B cell (primary cell): ENCODE results near the gene CELF2. TPM values are rescaled to one million over a fixed set of nuclear protein-coding genes. Genes with fewer than 3 reads are reported as not detected.

ENCODE experiments used
- ATAC-seq: fragments of 200-7000 bp; cut with Tn5 transposase; one replicate; pipeline ENCODE4 v1.10.0; 2021; ENCODE audit warnings: low read depth, mild to moderate bottlenecking, moderate number of reproducible peaks, moderate library complexity
- CTCF ChIA-PET: fragments of 350-600 bp; sonication (Branson Sonifier 250); formaldehyde crosslinking; loops from one replicate; lab custom pipeline; 2021; ENCODE audit warnings: antibody characterized with exemption, inconsistent platforms; lab: Charles Lee
- POLR2A ChIA-PET: fragments of 350-600 bp; sonication (Branson Sonifier 250); formaldehyde crosslinking; loops from one replicate; lab custom pipeline; 2021; ENCODE audit warnings: antibody characterized with exemption; lab: Charles Lee
- DNase-seq: peaks from one replicate; pipeline ENCODE4 v3.0.0; 2013
- H2AFZ ChIP-seq: 2 replicates; pipeline ENCODE4 v1.6.1; 2012; ENCODE audit warnings: mild to moderate bottlenecking, low read depth, low read length; ENCODE audit not compliant: insufficient read depth, poor library complexity, severe bottlenecking
- H3K27ac ChIP-seq, 2 donors: 1 replicate in 1 of 2; 2 replicates in 1 of 2; pipeline ENCODE4 v1.5.1; 2012 to 2013; ENCODE audit warnings: low read length in 2 of 2, mild to moderate bottlenecking in 2 of 2, moderate library complexity in 1 of 2
- H3K27me3 ChIP-seq, 4 experiments: fragments of 200-600 bp in 1 of 4; sonication (generic) in 1 of 4; replicated peaks in 1 of 4; 1 replicate in 2 of 4; 2 replicates in 2 of 4; pipeline versions ENCODE4 v1.6.1 to v1.7.0; 2013 to 2016; ENCODE audit warnings: low read length in 3 of 4, mild to moderate bottlenecking in 2 of 4, mixed read lengths in 1 of 4, moderate library complexity in 1 of 4; ENCODE audit not compliant: insufficient read depth in 4 of 4, control insufficient read depth in 3 of 4; ENCODE audit errors: control extremely low read depth in 1 of 4
- H3K36me3 ChIP-seq, 2 experiments: replicated peaks in 1 of 2; 1 replicate in 1 of 2; 2 replicates in 1 of 2; pipeline versions ENCODE4 v1.6.1 to v1.7.1; 2013; ENCODE audit warnings: low read length in 1 of 2; ENCODE audit not compliant: insufficient read depth in 2 of 2, control insufficient read depth in 1 of 2; ENCODE audit errors: control extremely low read depth in 1 of 2, extremely low read depth in 1 of 2
- H3K4me1 ChIP-seq, 2 donors: fragments of 200-600 bp in 1 of 2; sonication (generic) in 1 of 2; 1 replicate in 1 of 2; 2 replicates in 1 of 2; pipeline versions ENCODE4 v1.5.1 to v1.6.1; 2013 to 2017; ENCODE audit warnings: low read length in 2 of 2; ENCODE audit not compliant: control insufficient read depth in 2 of 2, insufficient read depth in 2 of 2
- H3K4me2 ChIP-seq: replicated peaks from 2 replicates; pipeline ENCODE3; 2012; ENCODE audit warnings: mild to moderate bottlenecking, low read depth, low read length; ENCODE audit not compliant: poor library complexity, severe bottlenecking
- H3K4me3 ChIP-seq, 5 experiments: fragments of 200-600 bp in 1 of 5; sonication (generic) in 1 of 5; 1 replicate in 3 of 5; 2 replicates in 2 of 5; pipeline versions ENCODE4 v1.5.1 to v1.7.0; 2011 to 2016; ENCODE audit warnings: low read length in 4 of 5, mild to moderate bottlenecking in 4 of 5, low read depth in 2 of 5, control low read depth in 1 of 5, moderate library complexity in 1 of 5; ENCODE audit not compliant: insufficient read depth in 1 of 5; ENCODE audit errors: control extremely low read depth in 1 of 5, extremely low read depth in 1 of 5
- H3K79me2 ChIP-seq: fragments of 200-600 bp; sonication (generic); one replicate; pipeline ENCODE4 v1.6.0; 2016; ENCODE audit warnings: low read length; ENCODE audit not compliant: control insufficient read depth, insufficient read depth
- H3K9ac ChIP-seq: fragments of 200-600 bp; sonication (generic); 2 replicates; pipeline ENCODE4 v1.6.1; 2017; ENCODE audit warnings: mild to moderate bottlenecking, low read length, moderate library complexity
- H3K9me3 ChIP-seq, 3 donors: one replicate each; pipeline versions ENCODE4 v1.6.1 to v1.7.1; 2013; ENCODE audit warnings: low read length in 2 of 3; ENCODE audit not compliant: control insufficient read depth in 2 of 3, insufficient read depth in 1 of 3; ENCODE audit errors: control extremely low read depth in 1 of 3
- H4K20me1 ChIP-seq: 2 replicates; pipeline ENCODE4 v1.6.0; 2012; ENCODE audit warnings: mild to moderate bottlenecking, low read length; ENCODE audit not compliant: insufficient read depth, control insufficient read depth, poor library complexity, severe bottlenecking
- H3K27ac Mint-ChIP-seq: one replicate; pipeline ENCODE4 v1.8.0; 2021; ENCODE audit warnings: mixed read lengths
- H3K27me3 Mint-ChIP-seq: one replicate; pipeline ENCODE4 v1.8.0; 2021; ENCODE audit warnings: mixed read lengths
- H3K4me1 Mint-ChIP-seq: one replicate; pipeline ENCODE4 v1.8.0; 2021; ENCODE audit warnings: mixed read lengths
- H3K4me3 Mint-ChIP-seq: one replicate; pipeline ENCODE4 v1.8.0; 2021; ENCODE audit warnings: mixed read lengths
- H3K9me3 Mint-ChIP-seq: one replicate; pipeline ENCODE4 v1.8.0; 2022; ENCODE audit warnings: mixed read lengths; ENCODE audit not compliant: insufficient read depth
- EZH2 ChIP-seq: IDR thresholded peaks from 2 replicates; pipeline ENCODE4 v1.6.1; 2012; ENCODE audit warnings: borderline replicate concordance, low read depth, mild to moderate bottlenecking, moderate library complexity, low read length; ENCODE audit not compliant: insufficient read depth, poor library complexity, severe bottlenecking
- WGBS: methylation state at CpG from one replicate; pipeline ENCODE4 v1.1.5; 2013; ENCODE audit warnings: missing lambda C conversion rate; ENCODE audit not compliant: insufficient coverage; 5-methylcytosine and 5-hydroxymethylcytosine counted together
- intact Hi-C: fragments of 100-400 bp; cut with micrococcal nuclease; formaldehyde crosslinking; loops from one replicate; pipeline ENCODE4 v1.10.0; 2022
- polyA plus RNA-seq: library from polyadenylated mRNA; depleted of rRNA; stranded (reverse); fragments of >200 nt; gene quantifications from 2 replicates; pipeline ENCODE4 v1.2.3, GENCODE V29; 2012
- total RNA-seq, 2 donors: library from RNA; stranded (reverse); fragments of 120-200 nt in 1 of 2; gene quantifications; 1 replicate in 1 of 2; 2 replicates in 1 of 2; pipeline versions ENCODE4 v1.2.3 to v1.2.4, GENCODE V29; 2013 to 2022
- TF ChIP-seq, protein P1 (sequence below): fragments of 200-600 bp; IDR thresholded peaks from one replicate; pipeline ENCODE4 v1.8.0; 2022; ENCODE audit warnings: antibody characterized with exemption, mild to moderate bottlenecking

CELF2 gene
- total and polyA plus RNA-seq, 2 donors (not counting 1 experiment from before 2014, with no cell fraction given): 59.5 to 112 TPM

- ChIA-PET CTCF (no interaction called here), POLR2A (no interaction called here)
- no peak for DNase-seq
- H3K4me3 ChIP-seq: no peak overlapping the region
- H2AFZ ChIP-seq: no peak overlapping the region
- TF ChIP-seq, protein P1, sequence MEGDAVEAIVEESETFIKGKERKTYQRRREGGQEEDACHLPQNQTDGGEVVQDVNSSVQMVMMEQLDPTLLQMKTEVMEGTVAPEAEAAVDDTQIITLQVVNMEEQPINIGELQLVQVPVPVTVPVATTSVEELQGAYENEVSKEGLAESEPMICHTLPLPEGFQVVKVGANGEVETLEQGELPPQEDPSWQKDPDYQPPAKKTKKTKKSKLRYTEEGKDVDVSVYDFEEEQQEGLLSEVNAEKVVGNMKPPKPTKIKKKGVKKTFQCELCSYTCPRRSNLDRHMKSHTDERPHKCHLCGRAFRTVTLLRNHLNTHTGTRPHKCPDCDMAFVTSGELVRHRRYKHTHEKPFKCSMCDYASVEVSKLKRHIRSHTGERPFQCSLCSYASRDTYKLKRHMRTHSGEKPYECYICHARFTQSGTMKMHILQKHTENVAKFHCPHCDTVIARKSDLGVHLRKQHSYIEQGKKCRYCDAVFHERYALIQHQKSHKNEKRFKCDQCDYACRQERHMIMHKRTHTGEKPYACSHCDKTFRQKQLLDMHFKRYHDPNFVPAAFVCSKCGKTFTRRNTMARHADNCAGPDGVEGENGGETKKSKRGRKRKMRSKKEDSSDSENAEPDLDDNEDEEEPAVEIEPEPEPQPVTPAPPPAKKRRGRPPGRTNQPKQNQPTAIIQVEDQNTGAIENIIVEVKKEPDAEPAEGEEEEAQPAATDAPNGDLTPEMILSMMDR: no peak
- no peak for TF ChIP-seq EZH2
- H3K9me3 ChIP-seq: no peaks in the 10 kb centered on the region
- intact Hi-C loops: no loop called here
- H4K20me1 ChIP-seq: no peaks in the 10 kb centered on the region
- no peak overlapping the region for H3K27ac ChIP-seq
- no peak for ATAC-seq
- no peak overlapping the region for H3K27ac Mint-ChIP-seq
- H3K9me3 Mint-ChIP-seq: no peaks in the 10 kb centered on the region
- no peak overlapping the region for H3K4me2 ChIP-seq
- no peak overlapping the region for H3K9ac ChIP-seq
- no peaks in the 10 kb centered on the region for H3K36me3 ChIP-seq
- no peaks in the 10 kb centered on the region for H3K4me1 ChIP-seq
- WGBS: 58% methylated on average over 4 of the region's 4 CpGs
- H3K4me3 Mint-ChIP-seq: no peak overlapping the region
- H3K79me2 ChIP-seq: no peaks in the 10 kb centered on the region
- H3K4me1 Mint-ChIP-seq: no peaks in the 10 kb centered on the region
- H3K27me3 ChIP-seq: peaks cover 0 to 5% (median 2%) of the 10 kb centered on the region in 4 experiments
- peaks cover 49% of the 10 kb centered on the region for H3K27me3 Mint-ChIP-seq
Observed at GRCh38 chr10:10976652-10977051, 41.0 kb upstream of the CELF2 start.

DNA sequence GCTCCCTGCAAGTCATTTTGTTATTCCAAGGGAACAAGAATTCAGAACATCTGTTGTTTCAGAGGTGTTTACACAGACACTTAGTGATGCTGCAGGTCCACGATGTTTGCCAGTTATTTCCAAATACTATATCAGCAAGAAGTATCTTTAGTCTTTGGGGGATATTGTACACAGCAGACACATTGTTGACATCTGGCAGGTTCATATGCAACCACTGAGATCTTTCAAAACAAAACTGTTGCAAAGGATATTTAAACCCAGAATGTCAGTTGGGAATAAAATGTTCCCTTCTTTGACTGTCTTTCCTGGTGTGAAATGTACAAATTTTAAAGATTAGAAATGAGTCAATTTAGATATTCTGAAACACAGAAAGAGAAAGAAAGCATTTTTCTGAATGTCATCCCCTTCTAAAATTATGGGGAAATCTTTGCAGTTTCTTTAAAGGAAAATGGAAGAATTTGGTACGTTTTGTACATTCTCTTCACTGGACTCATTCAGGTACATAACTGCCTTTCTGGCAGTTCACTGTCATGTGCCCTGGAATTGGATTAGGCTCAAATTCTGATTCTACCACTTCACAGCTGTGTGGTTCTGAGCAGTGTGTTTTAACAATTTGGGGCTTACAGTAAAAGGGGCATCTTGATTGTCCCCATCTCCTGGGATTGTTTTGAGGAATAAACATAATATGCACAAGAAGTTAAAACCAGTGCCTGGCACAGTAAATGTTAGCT lies 40.3 kb upstream of the CELF2 start:
- Histone ChIP-seq H3K27ac (no peak overlapping the region), H3K4me2 (no peak overlapping the region), H3K4me1 (no peaks in the 10 kb centered on the region), H4K20me1 (no peaks in the 10 kb centered on the region), H3K36me3 (no peaks in the 10 kb centered on the region), H3K9ac (no peak overlapping the region), H3K79me2 (no peaks in the 10 kb centered on the region), H2AFZ (no peak overlapping the region), H3K9me3 (no peaks in the 10 kb centered on the region), H3K4me3 (no peak overlapping the region), H3K27me3 (peaks cover 0 to 6% (median 3%) of the 10 kb centered on the region in 4 experiments)
- ATAC-seq (no peak), DNase-seq (no peak)
- Mint-ChIP-seq H3K4me1 (no peaks in the 10 kb centered on the region), H3K27ac (no peak overlapping the region), H3K27me3 (peaks cover 50% of the 10 kb centered on the region), H3K4me3 (no peak overlapping the region), H3K9me3 (no peaks in the 10 kb centered on the region)
- CTCF ChIA-PET: no interaction called here
- POLR2A ChIA-PET: no interaction called here
- no CpG with 5 or more reads among the region's 2 CpGs for WGBS
- TF ChIP-seq, protein P1: no peak
- no peak for TF ChIP-seq EZH2
- intact Hi-C loops: no loop called here
